HCT116 (cell line): ENCODE results near the gene ENTPD7.

Source experiments
- ELF1 ChIP-seq: IDR thresholded peaks from 2 replicates; pipeline ENCODE4 v1.6.1; 2012; ENCODE audit warnings: low read depth, borderline replicate concordance
- EZH2 ChIP-seq: fragments of 200-600 bp; sonication (generic); IDR thresholded peaks from 2 replicates; pipeline ENCODE4 v1.6.1; 2017; ENCODE audit warnings: antibody characterized with exemption, mixed run types
- POLR2A ChIP-seq: IDR thresholded peaks from 2 replicates; pipeline ENCODE4 v1.7.0; 2011; ENCODE audit warnings: borderline replicate concordance; ENCODE audit not compliant: insufficient read depth, insufficient read length; ENCODE audit errors: extremely low read depth
- POLR2AphosphoS5 ChIP-seq: IDR thresholded peaks from 2 replicates; pipeline ENCODE4 v1.6.1; 2011; ENCODE audit warnings: mild to moderate bottlenecking, low read depth, low read length, moderate library complexity
- SIN3A ChIP-seq: IDR thresholded peaks from 2 replicates; pipeline ENCODE4 v1.6.1; 2012; ENCODE audit warnings: low read depth
- SP1 ChIP-seq: IDR thresholded peaks from 2 replicates; pipeline ENCODE4 v1.6.1; 2012; ENCODE audit warnings: low read depth
- YY1 ChIP-seq: IDR thresholded peaks from 2 replicates; pipeline ENCODE4 v1.6.1; 2011; ENCODE audit warnings: low read length, low read depth, moderate library complexity, mild to moderate bottlenecking; ENCODE audit not compliant: insufficient replicate concordance; ENCODE audit errors: extremely low read depth
- ZFX ChIP-seq: fragments of 450-650 bp; IDR thresholded peaks from 2 replicates; pipeline ENCODE4 v1.6.1; 2017
- TF ChIP-seq, protein P1 (sequence below), 3 experiments: fragments of 200-600 bp in 1 of 3; sonication (generic) in 1 of 3; IDR thresholded peaks in 2 of 3; conservative IDR thresholded peaks in 1 of 3; 2 replicates each; pipeline ENCODE4 v1.5.1; 2012 to 2017; ENCODE audit warnings: low read depth in 2 of 3, low read length in 2 of 3, antibody characterized with exemption in 1 of 3, borderline replicate concordance in 1 of 3, control low read depth in 1 of 3, mild to moderate bottlenecking in 1 of 3, mixed read lengths in 1 of 3, mixed run types in 1 of 3, moderate library complexity in 1 of 3; ENCODE audit not compliant: insufficient read depth in 1 of 3
- TF ChIP-seq, protein P2 (sequence below): IDR thresholded peaks from 2 replicates; pipeline ENCODE4 v1.6.1; 2012; ENCODE audit warnings: low read depth

DNA sequence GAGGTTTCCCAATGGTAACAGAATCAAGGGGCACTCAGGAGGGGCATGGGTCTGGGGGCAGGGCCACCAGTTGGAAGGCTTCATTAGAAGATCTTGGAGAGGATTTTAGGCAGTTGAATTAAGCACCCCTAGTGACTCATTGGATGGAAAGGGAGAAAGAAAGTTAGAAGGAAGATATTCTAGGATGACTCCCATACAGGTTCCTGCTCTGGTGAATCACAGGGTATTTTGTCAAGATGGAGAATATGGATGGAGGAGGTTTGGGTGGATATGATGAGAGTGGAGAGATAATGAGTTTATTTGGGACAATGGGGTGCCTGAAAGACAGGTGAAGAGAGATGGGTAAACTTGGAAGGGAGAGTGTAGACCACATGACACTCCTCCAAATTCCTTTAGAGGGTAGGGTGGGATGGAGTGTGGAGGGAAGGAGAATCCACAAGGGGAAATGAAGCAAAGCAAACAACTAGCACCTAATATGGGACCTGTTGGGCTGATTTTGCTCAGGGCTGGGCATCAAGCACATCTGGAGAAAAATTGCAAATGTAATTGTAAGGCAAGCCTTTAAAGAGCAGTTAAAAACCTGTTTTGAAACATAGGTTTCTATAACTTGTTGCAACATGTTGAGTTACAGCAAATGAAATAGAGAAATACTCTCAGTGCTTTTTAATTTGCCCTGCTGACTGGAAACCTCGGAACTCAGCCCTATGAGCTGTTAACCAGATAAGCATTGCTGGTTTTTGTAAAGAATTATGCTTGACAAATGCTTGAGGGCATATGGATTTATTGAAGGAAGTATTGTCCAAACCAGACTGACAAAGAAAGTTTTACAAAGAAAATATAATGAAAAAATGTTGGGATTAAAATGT is 2.9 kb upstream of the ENTPD7 start:
- TF ChIP-seq POLR2AphosphoS5 (no peak), EZH2 (no peak), ZFX (no peak), POLR2A (no peak), YY1 (no peak), SIN3A (no peak), SP1 (no peak), ELF1 (no peak)
- TF ChIP-seq, protein P1, sequence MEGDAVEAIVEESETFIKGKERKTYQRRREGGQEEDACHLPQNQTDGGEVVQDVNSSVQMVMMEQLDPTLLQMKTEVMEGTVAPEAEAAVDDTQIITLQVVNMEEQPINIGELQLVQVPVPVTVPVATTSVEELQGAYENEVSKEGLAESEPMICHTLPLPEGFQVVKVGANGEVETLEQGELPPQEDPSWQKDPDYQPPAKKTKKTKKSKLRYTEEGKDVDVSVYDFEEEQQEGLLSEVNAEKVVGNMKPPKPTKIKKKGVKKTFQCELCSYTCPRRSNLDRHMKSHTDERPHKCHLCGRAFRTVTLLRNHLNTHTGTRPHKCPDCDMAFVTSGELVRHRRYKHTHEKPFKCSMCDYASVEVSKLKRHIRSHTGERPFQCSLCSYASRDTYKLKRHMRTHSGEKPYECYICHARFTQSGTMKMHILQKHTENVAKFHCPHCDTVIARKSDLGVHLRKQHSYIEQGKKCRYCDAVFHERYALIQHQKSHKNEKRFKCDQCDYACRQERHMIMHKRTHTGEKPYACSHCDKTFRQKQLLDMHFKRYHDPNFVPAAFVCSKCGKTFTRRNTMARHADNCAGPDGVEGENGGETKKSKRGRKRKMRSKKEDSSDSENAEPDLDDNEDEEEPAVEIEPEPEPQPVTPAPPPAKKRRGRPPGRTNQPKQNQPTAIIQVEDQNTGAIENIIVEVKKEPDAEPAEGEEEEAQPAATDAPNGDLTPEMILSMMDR (IDR thresholded peaks at IDR 0.05 in 2 of 3, conservative IDR thresholded peaks at IDR 0.05 in 1 of 3; ENCODE audit: borderline replicate concordance in 1 of 3, insufficient read depth in 1 of 3, low read depth in 2 of 3, low read length in 2 of 3): no peak
- TF ChIP-seq, protein P2, sequence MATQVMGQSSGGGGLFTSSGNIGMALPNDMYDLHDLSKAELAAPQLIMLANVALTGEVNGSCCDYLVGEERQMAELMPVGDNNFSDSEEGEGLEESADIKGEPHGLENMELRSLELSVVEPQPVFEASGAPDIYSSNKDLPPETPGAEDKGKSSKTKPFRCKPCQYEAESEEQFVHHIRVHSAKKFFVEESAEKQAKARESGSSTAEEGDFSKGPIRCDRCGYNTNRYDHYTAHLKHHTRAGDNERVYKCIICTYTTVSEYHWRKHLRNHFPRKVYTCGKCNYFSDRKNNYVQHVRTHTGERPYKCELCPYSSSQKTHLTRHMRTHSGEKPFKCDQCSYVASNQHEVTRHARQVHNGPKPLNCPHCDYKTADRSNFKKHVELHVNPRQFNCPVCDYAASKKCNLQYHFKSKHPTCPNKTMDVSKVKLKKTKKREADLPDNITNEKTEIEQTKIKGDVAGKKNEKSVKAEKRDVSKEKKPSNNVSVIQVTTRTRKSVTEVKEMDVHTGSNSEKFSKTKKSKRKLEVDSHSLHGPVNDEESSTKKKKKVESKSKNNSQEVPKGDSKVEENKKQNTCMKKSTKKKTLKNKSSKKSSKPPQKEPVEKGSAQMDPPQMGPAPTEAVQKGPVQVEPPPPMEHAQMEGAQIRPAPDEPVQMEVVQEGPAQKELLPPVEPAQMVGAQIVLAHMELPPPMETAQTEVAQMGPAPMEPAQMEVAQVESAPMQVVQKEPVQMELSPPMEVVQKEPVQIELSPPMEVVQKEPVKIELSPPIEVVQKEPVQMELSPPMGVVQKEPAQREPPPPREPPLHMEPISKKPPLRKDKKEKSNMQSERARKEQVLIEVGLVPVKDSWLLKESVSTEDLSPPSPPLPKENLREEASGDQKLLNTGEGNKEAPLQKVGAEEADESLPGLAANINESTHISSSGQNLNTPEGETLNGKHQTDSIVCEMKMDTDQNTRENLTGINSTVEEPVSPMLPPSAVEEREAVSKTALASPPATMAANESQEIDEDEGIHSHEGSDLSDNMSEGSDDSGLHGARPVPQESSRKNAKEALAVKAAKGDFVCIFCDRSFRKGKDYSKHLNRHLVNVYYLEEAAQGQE: no peak
